ENCODE results near the gene AP1AR. TPM values are rescaled to one million over a fixed set of nuclear protein-coding genes. Genes with fewer than 3 reads are reported as not detected.
"Not testable (repeated sequence)": the region's sequence is repeated elsewhere in the genome, so short reads cannot be mapped to it uniquely, and the experiment has no call there.

The AP1AR gene
- total RNA-seq, 4 donors from 2014 or later = 16.8 to 20.1 (median 19.6) TPM

- H3K4me1 ChIP-seq = no peaks in the 10 kb centered on the region
- H3K27me3 ChIP-seq = no peaks in the 10 kb centered on the region
- no peak for TF ChIP-seq EP300 (IDR thresholded peaks at IDR 0.05)
- TF ChIP-seq, protein P1, sequence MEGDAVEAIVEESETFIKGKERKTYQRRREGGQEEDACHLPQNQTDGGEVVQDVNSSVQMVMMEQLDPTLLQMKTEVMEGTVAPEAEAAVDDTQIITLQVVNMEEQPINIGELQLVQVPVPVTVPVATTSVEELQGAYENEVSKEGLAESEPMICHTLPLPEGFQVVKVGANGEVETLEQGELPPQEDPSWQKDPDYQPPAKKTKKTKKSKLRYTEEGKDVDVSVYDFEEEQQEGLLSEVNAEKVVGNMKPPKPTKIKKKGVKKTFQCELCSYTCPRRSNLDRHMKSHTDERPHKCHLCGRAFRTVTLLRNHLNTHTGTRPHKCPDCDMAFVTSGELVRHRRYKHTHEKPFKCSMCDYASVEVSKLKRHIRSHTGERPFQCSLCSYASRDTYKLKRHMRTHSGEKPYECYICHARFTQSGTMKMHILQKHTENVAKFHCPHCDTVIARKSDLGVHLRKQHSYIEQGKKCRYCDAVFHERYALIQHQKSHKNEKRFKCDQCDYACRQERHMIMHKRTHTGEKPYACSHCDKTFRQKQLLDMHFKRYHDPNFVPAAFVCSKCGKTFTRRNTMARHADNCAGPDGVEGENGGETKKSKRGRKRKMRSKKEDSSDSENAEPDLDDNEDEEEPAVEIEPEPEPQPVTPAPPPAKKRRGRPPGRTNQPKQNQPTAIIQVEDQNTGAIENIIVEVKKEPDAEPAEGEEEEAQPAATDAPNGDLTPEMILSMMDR (IDR thresholded peaks at IDR 0.05) = no peak
- no peak for TF ChIP-seq POLR2A (IDR thresholded peaks at IDR 0.05)
- WGBS, 2 donors = 76 to 86% methylated on average over 1 of the region's 1 CpG
- H3K27ac ChIP-seq = no peak overlapping the region
- H3K36me3 ChIP-seq = no peaks in the 10 kb centered on the region
- DNase-seq (ENCODE audit: low spot score in 2 of 2) = no peak
- peaks cover 0 to 2% (median 0%) of the 10 kb centered on the region in 4 donors for H3K9me3 ChIP-seq
- no peak overlapping the region for H3K4me3 ChIP-seq
These were observed 32.5 kb upstream of the AP1AR start for GRCh38 chr4:112199041-112199440.

DNA sequence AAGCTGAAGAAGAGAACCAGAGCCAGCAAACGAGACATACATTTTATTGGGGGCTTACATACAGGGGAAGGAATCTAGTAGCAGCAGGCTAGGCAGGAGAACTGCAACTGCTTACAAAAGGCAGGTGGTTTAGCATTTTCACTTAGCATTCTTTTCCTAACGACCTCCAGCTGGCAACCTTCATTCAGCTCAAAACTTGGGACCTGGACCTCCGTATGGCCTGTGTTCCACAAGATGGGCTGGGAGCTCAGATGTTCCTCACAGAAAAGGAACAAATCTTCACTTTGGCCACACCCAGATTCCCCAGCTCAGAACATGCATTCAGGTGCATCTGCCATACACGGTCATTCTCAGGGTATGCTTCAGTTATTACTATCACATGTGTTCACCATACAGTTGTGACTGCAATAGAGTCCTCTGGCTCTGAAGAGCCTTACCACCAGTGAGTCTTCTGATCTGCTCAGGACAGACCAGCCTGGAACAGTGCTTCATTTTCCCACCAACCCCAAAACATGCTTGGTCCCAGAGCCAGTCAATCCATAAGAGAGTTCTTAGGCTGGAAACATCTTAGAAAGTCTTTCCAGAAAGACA, 29.6 kb upstream of the AP1AR start:
- H3K9me3 ChIP-seq = no peaks in the 10 kb centered on the region
- H3K4me1 ChIP-seq = no peaks in the 10 kb centered on the region
- 58% methylated on average over 4 of the region's 4 CpGs for WGBS, 2 donors
- H3K27me3 ChIP-seq = no peaks in the 10 kb centered on the region
- DNase-seq (ENCODE audit: low spot score in 2 of 2) = no peak
- H3K36me3 ChIP-seq = no peaks in the 10 kb centered on the region
- no peak overlapping the region for H3K4me3 ChIP-seq
- H3K27ac ChIP-seq = no peak overlapping the region
- no peak for TF ChIP-seq EP300 (IDR thresholded peaks at IDR 0.05)
- TF ChIP-seq, protein P1 (IDR thresholded peaks at IDR 0.05) = no peak
- TF ChIP-seq POLR2A (IDR thresholded peaks at IDR 0.05) = no peak

DNA sequence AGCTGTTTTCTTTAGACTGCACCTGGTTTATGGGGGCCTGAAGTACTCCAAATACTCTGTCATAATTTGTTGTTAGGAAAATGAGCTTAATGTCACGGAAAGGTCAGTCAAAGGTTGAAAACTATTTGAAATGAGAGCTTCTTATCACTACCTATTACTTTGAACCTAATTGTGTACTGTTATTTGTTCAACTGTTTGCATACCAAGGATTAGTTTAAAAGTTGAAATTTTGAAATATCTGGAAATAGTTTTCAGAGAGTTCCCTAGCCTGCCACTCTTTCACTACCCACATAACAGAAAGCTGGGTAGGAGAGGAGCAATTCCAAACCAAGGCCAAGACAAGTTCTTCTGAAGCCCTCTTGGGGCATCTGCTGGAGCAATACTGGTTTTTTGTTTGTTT, 28.0 kb upstream of the AP1AR start:
- TF ChIP-seq EP300 (IDR thresholded peaks at IDR 0.05) = no peak
- TF ChIP-seq POLR2A (IDR thresholded peaks at IDR 0.05) = no peak
- TF ChIP-seq, protein P1 (IDR thresholded peaks at IDR 0.05) = no peak
- no peaks in the 10 kb centered on the region for H3K9me3 ChIP-seq
- H3K4me3 ChIP-seq = no peak overlapping the region
- no peaks in the 10 kb centered on the region for H3K27me3 ChIP-seq
- WGBS, 2 donors = 86 to 88% methylated on average over 1 of the region's 1 CpG
- no peaks in the 10 kb centered on the region for H3K36me3 ChIP-seq
- no peaks in the 10 kb centered on the region for H3K4me1 ChIP-seq
- no peak overlapping the region for H3K27ac ChIP-seq
- DNase-seq (ENCODE audit: low spot score in 2 of 2) = no peak

DNA sequence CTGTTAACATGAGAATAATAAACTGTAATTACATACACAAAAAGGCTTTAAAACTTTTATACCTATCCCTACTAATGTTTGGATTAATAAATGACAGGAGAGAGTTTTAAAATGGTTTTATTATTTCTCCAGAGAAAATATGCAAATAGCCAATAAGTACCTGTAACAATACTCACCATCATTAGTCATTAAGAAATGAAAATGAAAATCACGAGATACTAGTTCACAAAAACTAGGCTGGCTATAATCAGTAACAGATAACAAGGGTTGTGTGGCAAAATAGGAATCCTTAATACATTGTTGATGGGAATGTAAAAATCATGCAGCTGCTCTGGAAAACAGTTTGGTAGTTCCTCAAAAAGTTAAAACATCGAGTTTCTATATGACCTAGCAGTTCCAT, 25.2 kb upstream of the AP1AR start:
- H3K27ac ChIP-seq = no peak overlapping the region
- no peak for TF ChIP-seq EP300 (IDR thresholded peaks at IDR 0.05)
- TF ChIP-seq, protein P1 (IDR thresholded peaks at IDR 0.05) = no peak
- TF ChIP-seq POLR2A (IDR thresholded peaks at IDR 0.05) = no peak
- no peaks in the 10 kb centered on the region for H3K27me3 ChIP-seq
- WGBS, 2 donors = 73 to 74% methylated on average over 2 of the region's 2 CpGs
- no peaks in the 10 kb centered on the region for H3K4me1 ChIP-seq
- no peaks in the 10 kb centered on the region for H3K9me3 ChIP-seq
- DNase-seq (ENCODE audit: low spot score in 2 of 2) = no peak
- no peaks in the 10 kb centered on the region for H3K36me3 ChIP-seq
- no peak overlapping the region for H3K4me3 ChIP-seq

GRCh38 chr4:112208137-112209095, 23.2 kb upstream of the AP1AR start:
- H3K27ac ChIP-seq, H3K4me3 ChIP-seq: not testable (repeated sequence)
- WGBS, 2 donors = 71 to 84% methylated on average over 7 of the region's 7 CpGs

More at GRCh38 chr4:112208137-112209095, 23.2 kb upstream of the AP1AR start:
- not testable (repeated sequence) for H3K36me3 ChIP-seq; H3K9me3 ChIP-seq; DNase-seq (ENCODE audit: low spot score in 2 of 2); H3K27me3 ChIP-seq; H3K4me1 ChIP-seq

Measured in tibial nerve (tissue), 4 donors.